Thoracic aorta (tissue), 2 donors: Measurements from ENCODE around the gene IFI27. TPM values are rescaled to one million over a fixed set of nuclear protein-coding genes. Genes with fewer than 3 reads are reported as not detected.

ENCODE experiments used
- ATAC-seq: fragments of 150-250 bp; one replicate; pipeline ENCODE4 v1.8.0; 2017; ENCODE audit warnings: low read depth; ENCODE audit not compliant: insufficient number of reproducible peaks, low FRiP score
- DNase-seq: peaks from one replicate; pipeline ENCODE4 v3.0.0-alpha.2; 2020; ENCODE audit warnings: low spot score
- H3K27ac ChIP-seq, 2 donors: fragments of 200-600 bp; sonication (generic); 1 replicate in 1 of 2; 2 replicates in 1 of 2; pipeline ENCODE4 v1.5.1; 2016; ENCODE audit warnings: mild to moderate bottlenecking in 2 of 2, moderate library complexity in 2 of 2
- H3K27me3 ChIP-seq: fragments of 200-600 bp; sonication (generic); replicated peaks from 2 replicates; pipeline ENCODE4 v1.6.0; 2016; ENCODE audit warnings: mild to moderate bottlenecking; ENCODE audit not compliant: insufficient read depth
- H3K36me3 ChIP-seq: fragments of 200-600 bp; sonication (generic); one replicate; pipeline ENCODE4 v1.5.1; 2016
- H3K4me1 ChIP-seq, 2 donors: fragments of 200-600 bp; sonication (generic); 1 replicate in 1 of 2; 2 replicates in 1 of 2; pipeline versions ENCODE4 v1.5.1 to v1.6.0; 2016; ENCODE audit warnings: low read depth in 2 of 2, mild to moderate bottlenecking in 1 of 2; ENCODE audit not compliant: control insufficient read depth in 1 of 2
- H3K4me3 ChIP-seq: fragments of 200-600 bp; sonication (generic); 2 replicates; pipeline ENCODE4 v1.5.1; 2016; ENCODE audit warnings: mild to moderate bottlenecking
- H3K9me3 ChIP-seq: fragments of 200-600 bp; sonication (generic); 2 replicates; pipeline ENCODE4 v1.5.1; 2016
- total RNA-seq, 2 donors: library from RNA; depleted of rRNA; stranded (reverse); fragments of >200 nt; gene quantifications; one replicate each; pipeline versions ENCODE4 v1.1.0 to v1.2.3, GENCODE V29; 2016
- TF ChIP-seq, protein P1 (sequence below): fragments of 200-600 bp; sonication (generic); IDR thresholded peaks from one replicate; pipeline ENCODE4 v1.5.1; 2019; ENCODE audit warnings: antibody characterized with exemption

Gene IFI27
- total RNA-seq, 2 donors from 2014 or later, result 79.8 to 96.3 TPM

DNA sequence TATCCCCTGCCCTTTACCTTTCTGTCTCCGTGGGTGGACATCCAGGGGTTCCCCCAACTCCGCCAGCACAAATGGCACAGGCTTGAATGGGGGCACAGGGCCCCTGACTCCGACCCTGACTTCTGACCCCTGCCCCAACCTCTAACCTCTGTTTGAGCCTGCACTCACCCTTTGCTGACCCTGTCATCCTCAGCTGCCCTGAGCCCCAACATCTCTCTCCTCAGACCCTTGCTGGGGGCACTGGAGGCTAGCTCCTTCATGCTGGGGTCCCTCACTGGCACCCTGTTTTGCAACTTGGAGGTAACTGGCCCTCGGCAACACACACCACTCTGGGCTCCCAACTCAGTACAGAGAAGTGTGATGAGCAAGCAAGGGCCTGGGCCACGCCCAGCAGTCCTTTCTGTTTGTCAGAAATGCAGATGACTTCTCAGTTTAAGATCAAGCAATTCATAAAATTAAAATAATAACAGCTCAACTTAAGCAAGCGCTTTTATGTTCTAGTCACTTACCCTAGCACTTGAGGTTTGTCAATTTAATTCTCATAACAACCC lies 2.1 kb downstream of the IFI27 start:
- no peaks in the 10 kb centered on the region for H3K27me3 ChIP-seq
- ATAC-seq (no peak), DNase-seq (no peak)
- H3K9me3 ChIP-seq, result no peaks in the 10 kb centered on the region
- H3K27ac ChIP-seq, result no peak overlapping the region
- TF ChIP-seq, protein P1, sequence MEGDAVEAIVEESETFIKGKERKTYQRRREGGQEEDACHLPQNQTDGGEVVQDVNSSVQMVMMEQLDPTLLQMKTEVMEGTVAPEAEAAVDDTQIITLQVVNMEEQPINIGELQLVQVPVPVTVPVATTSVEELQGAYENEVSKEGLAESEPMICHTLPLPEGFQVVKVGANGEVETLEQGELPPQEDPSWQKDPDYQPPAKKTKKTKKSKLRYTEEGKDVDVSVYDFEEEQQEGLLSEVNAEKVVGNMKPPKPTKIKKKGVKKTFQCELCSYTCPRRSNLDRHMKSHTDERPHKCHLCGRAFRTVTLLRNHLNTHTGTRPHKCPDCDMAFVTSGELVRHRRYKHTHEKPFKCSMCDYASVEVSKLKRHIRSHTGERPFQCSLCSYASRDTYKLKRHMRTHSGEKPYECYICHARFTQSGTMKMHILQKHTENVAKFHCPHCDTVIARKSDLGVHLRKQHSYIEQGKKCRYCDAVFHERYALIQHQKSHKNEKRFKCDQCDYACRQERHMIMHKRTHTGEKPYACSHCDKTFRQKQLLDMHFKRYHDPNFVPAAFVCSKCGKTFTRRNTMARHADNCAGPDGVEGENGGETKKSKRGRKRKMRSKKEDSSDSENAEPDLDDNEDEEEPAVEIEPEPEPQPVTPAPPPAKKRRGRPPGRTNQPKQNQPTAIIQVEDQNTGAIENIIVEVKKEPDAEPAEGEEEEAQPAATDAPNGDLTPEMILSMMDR, result no peak
- peaks cover 0 to 7% of the 10 kb centered on the region in 2 donors for H3K4me1 ChIP-seq
- H3K36me3 ChIP-seq, result no peaks in the 10 kb centered on the region
- no peak overlapping the region for H3K4me3 ChIP-seq

DNA sequence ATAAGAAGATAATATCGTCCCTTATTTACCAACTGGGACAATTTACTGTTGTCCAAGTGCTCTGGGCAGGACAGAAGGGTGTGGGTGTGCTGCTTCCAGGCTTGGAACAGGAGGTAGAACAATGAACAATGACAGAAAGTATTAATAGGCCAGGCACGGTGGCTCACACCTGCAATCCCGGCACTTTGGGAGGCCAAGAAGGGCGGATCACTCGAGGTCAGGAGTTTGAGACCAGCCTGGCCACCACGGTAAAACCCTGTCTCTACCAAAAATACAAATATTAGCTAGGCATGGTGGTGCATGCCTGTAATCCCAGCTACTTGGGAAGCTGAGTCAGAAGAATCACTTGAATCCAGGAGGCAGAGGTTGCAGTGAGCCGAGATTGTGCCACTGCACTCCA lies 2.5 kb downstream of the IFI27 start:
- no peaks in the 10 kb centered on the region for H3K36me3 ChIP-seq
- no peak overlapping the region for H3K27ac ChIP-seq
- H3K9me3 ChIP-seq, result no peaks in the 10 kb centered on the region
- no peaks in the 10 kb centered on the region for H3K27me3 ChIP-seq
- H3K4me3 ChIP-seq, result no peak overlapping the region
- ATAC-seq, result no peak
- DNase-seq, result no peak
- TF ChIP-seq, protein P1, result no peak
- peaks cover 0 to 7% of the 10 kb centered on the region in 2 donors for H3K4me1 ChIP-seq

DNA sequence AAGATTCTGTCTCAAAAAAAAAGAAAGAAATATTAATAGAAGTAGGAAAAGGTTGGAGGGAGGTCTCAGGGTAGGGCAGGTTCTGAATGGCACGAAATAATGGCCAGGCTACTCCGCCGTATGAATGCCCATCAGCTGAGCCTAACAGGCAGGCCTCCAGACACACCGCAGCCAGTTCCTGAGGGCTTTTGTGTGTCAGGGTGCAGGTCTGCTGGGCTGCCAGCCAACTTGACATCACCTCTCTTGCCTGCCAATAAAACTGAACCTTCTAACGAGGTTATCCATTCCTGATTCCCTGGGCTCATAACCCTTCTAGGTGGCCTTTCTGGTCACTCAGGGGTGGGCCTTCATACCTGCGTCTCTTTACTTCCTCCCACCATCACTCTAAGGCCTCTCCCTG lies 3.0 kb downstream of the IFI27 start:
- peaks cover 0 to 7% of the 10 kb centered on the region in 2 donors for H3K4me1 ChIP-seq
- no peaks in the 10 kb centered on the region for H3K36me3 ChIP-seq
- H3K27ac ChIP-seq, result no peak overlapping the region
- TF ChIP-seq, protein P1, result no peak
- no peaks in the 10 kb centered on the region for H3K27me3 ChIP-seq
- no peak overlapping the region for H3K4me3 ChIP-seq
- no peaks in the 10 kb centered on the region for H3K9me3 ChIP-seq
- DNase-seq (no peak), ATAC-seq (no peak)

DNA sequence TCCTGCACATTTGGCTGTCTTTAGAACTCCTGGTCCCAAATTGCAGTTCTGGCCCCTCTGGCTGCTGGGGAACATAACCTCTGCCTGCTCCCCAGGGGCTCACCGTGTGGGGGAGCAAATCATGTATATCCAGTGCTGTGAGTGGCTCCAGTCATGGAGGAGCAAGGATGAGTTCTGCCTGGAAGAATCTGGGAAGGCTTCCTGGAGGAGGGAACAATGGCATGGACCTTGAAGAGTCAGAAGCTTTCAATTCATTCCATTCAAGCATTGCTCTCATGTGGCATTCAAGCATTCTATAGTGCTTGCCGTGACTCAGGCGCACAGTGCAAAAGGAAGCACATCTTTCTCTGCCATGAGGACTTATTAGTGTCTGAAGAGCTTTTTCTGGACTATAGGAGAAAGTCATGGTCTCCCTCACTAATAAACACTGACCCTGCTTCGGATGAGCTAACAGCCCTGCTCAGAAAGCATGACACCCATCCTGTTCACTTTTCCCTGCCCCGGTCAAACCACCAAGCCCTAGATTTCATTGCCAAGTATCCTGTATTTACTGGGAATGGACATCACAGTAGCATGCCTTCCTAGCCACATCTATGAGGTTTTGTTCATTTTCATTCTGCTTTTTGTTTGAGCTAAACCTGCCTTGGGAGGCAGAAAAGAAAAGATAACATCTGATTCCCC lies 3.5 kb downstream of the IFI27 start:
- ATAC-seq, result no peak
- Histone ChIP-seq H3K4me1 (peaks cover 0 to 7% of the 10 kb centered on the region in 2 donors), H3K27ac (no peak overlapping the region), H3K4me3 (no peak overlapping the region), H3K36me3 (no peaks in the 10 kb centered on the region), H3K27me3 (no peaks in the 10 kb centered on the region), H3K9me3 (no peaks in the 10 kb centered on the region)
- TF ChIP-seq, protein P1, result no peak
- DNase-seq, result no peak

DNA sequence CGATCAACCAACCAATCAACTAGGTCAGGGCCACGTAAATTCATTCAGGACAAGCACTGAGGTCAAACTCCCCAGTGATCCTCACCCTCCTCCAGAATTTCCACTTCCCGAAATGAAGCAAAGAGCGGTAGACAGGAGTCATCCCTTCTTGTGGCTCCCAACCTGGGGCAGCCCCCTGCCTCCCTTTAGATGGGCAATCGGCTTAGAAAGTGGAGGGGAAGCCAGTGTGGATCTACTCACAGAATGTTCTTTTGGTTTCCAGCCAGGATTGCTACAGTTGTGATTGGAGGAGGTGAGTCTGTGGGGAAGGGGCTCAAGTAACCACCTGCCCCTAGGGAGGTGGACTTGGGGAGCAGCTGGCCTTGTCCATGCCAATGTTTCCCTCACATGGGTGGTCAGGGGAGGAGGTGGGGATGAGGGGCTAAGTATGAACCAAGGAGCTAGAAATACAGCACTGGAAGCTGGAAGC lies 4.1 kb downstream of the IFI27 start:
- DNase-seq, result no peak
- H3K4me3 ChIP-seq, result no peak overlapping the region

More for the DNA sequence above, 4.1 kb downstream of the IFI27 start:
- no peaks in the 10 kb centered on the region for H3K9me3 ChIP-seq
- no peak overlapping the region for H3K27ac ChIP-seq
- no peaks in the 10 kb centered on the region for H3K27me3 ChIP-seq
- ATAC-seq, result no peak
- H3K36me3 ChIP-seq, result no peaks in the 10 kb centered on the region
- TF ChIP-seq, protein P1, result no peak
- H3K4me1 ChIP-seq, result peaks cover 0 to 4% of the 10 kb centered on the region in 2 donors
